Stimulated activated CD4-positive, alpha-beta T cell treated with anti-CD3 and anti-CD28 coated beads, Interleukin-2, amount 100 ng/mL, for 24 hours (primary cell): Measurements from ENCODE around the gene ELANE.
"Not testable (repeated sequence)": the region's sequence is repeated elsewhere in the genome, so short reads cannot be mapped to it uniquely, and the experiment has no call there.

Experiments used
- DNase-seq, 2 donors: peaks; one replicate each; pipeline ENCODE4 v3.0.0-alpha.2; 2020

Gene ELANE

DNA sequence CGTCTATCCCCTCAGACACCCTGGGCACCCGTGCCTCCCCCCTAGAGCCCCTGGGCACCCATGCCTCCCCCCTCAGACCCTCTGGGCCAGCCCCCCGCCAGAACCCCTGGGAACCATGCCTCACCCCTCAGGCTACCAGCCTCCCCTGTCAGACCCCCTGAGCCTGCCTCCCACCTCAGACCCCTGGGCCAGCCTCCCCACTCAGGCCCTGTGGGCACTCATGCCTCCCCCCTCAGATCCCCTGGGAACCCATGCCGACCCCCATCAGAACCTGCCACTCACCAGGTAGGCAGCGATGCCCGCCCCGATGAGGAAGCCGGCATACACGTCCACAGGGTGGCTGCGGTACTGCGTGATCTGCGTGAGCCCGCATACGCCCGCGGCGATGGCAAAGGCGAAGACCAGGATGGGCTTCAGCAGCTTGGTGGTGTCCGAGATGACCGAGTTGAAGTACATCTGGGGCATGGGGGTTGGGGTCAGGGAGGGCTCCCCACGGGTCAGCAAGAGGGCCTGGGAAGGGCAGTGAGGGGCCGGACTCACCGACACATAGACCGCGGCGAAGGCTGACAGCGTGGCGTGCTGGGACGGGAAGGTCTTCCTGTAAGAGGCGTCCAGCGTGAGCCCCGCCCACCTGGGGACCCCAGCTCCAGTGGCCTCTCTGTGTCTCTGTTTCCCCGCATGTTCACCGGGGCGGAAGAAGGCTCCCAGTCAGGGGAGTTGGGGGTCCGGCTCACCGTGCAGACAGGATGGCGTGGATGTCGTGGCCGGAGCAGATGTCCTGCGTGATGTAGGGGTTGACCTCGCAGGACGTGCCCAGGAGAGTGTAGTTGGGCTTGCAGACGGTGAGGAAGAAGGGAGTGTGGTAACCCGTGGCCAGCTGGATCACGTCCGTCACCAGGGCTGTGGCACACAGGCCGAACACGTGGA lies 37.7 kb upstream of the ELANE start:
- DNase-seq: peak in 1 of 2 donors; percentile 31

DNA sequence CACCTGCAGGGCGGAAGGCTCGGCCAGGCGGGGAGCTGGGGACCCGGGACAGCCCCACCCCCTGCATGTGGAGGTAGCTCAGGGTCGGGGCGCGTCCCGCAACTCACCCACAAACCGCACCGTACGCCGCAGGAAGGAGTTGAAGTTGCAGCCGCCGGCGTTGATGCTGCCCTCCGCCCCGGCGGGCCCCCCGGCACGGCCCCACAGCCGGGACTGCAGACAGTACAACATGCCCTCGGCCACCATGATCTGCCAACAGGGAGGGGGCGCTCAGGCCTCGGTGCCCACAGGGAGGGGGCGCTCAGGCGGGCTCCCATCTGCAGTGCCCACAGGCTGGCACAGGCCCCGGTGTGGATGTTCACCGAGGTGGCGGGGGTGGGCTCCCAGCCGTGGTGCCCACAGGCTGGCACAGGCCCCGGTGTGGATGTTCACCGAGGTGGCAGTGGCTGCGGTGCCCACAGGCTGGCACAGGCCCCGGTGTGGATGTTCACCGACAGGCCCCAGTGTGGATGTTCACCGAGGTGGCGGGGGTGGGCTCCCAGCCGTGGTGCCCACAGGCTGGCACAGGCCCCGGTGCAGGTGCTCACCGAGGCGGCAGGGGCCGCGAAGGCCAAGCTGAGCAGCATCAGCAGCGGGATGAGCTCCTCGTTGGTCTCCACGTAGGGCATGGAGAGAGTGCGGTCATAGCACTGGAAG lies 36.9 kb upstream of the ELANE start:
- no peak for DNase-seq

DNA sequence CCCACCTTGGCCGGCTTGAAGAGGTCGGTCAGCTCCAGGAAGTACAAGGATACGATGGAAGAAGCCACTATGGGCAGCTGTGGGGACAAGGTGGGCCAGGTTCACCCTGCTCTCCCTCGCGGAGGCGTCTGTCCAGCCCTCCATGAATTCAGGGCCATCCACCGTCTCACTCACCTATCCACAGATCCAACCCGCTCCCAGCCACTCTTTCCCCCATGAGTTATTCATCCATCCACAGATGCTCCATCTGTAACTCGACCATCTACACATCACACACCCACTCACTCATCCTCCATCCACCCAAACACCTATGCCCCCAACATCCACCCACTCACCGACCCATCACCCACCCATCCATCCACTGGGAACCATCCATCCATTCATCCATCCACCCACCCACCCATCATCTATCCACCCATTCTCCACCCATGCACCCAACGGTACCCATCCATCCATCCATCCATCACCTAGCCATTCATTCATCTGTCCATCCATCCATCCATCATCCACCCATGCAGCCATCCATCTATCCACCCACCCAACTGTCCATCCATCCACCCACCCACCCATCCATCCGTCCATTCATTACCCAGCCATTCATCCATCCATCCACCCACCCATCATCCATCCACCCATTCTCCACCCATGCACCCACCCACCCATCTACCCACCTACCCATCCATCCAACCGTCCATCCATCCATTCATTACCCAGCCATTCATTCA lies 36.2 kb upstream of the ELANE start:
- DNase-seq: no peak

DNA sequence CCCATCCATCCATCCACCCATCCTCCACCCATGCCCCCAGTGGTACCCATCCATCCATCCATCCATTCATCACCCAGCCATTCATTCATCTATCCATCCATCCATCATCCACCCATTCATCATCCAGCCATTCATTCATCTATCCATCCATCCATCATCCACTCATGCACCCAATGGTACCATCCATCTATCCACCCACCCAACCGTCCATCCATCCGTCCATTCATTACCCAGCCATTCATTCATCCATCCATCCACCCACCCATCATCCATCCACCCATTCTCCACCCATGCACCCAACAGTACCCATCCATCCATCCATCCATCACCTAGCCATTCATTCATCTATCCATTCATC lies 35.6 kb upstream of the ELANE start:
- DNase-seq: no peak

GRCh38 chr19:820212-820611 lies 31.9 kb upstream of the ELANE start:
- DNase-seq: not testable (repeated sequence)

DNA sequence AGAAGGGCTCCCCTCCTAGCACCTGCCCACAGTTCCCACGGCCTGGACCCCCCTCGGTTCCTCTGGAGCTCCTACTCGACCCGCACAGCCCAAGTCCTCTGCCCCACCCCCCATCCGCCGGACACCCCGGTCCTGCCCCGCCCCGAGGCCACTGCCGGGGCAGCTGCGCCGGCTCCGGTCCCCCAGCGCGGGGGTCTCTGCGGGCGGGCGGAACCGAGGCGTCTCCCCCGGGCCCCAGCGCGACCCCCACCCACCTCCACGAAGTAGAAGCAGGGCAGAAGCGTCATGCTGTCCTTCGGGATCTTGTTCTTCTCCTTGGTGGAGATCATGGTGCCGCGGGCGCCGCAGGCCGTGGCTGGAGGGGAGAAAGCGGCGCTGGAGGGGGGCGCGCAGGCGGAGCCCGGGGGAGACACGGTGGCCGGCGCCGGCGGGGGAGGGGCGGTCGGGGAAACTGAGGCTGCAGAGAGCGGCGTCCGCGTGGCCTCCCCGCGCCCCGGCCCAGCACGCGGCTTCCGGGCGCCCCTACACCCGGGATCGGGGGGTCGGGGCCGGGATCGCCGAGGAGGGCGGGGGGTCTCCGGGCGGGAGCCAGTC lies 30.8 kb upstream of the ELANE start:
- no peak for DNase-seq

DNA sequence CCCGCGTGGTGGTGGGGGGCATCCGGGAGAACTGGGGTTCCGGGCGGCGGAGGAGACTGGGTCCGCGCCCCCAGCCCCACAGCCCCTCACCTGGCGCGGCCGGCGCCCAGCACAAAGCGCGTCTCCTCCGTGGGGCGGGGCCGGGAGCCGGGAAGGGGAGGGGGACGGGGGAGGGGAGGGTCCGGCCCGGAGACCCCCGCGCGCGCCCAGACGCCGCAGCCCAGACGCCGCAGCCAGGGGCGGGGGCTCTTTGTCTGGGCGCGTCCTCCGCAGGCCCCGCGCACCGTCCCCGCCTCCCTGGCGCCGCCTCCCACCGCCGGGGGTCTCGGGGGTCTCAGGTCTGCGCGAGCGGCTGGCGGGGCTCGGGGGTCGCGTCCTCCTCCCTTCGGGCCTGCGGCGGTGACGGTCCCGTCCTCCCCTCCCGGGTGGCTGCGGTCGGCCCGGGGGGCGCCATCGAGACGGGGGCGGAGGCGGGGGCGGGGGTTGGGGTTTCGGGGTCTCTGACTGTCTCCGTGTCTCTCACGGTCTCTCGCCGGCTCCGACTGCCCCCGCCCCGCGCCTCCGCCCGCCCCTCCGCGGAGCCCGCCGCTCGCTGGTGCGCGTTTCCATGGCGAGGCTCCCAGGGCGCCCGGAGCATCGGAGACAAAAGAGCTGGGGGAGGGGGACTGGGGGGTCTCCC lies 30.1 kb upstream of the ELANE start, which contains the start of gene PLPPR3:
Gene PLPPR3 (minus strand): TSS at position 131 of the 679 bp plus-strand sequence. CDS start 396 bp downstream, outside the sequence.
- no peak for DNase-seq

DNA sequence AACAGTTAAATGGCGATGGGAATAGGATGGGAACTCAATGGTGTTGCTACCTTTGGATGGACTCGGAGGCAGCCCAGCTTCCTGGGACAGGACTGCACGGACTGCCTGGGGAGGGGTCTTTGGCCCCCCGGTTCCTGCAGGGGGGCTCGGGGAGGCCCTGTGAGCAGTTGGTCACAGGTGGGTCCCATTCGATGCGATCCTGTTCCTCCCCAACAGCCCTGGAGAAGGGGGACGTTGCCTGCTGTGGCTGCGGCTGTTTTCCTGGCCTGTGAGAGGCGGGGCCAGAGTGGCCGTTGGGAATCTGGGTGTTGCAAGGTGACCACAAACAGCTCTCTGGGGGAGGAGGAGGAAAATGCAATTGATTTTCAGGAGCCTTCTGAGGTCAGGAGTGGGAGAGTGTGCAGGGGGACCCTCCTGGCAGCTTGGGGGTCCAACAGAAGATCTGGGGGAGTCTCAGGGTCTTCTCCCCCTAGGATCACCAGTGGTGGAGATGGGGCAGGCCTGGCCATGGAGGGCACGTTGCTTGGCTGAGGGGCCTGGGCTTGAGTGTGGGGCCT lies 28.5 kb upstream of the ELANE start:
- no peak for DNase-seq

GRCh38 chr19:824885-825284 lies 27.2 kb upstream of the ELANE start:
- no peak for DNase-seq

GRCh38 chr19:825897-826644 lies 26.0 kb upstream of the ELANE start:
- DNase-seq: no peak

DNA sequence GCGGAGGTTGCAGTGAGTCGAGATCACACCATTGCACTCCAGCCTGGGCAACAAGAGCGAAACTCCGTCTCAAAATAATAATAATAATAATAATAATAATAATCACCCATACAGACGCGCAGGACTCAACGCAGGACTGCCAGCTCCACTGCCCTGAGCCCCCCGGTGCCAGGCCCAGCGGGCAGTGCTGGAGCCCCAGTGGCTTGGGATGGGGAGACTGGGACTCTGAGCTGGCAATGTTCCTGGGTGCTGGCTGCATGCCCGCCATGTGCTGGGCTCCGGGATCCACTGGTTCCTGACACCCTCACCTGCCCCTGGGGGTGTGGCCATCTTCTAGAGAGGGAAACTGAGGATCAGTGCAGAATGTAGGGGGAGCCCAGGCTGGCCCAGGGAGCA lies 24.8 kb upstream of the ELANE start:
- no peak for DNase-seq

GRCh38 chr19:827710-828321 lies 24.3 kb upstream of the ELANE start, which contains the start of gene AZU1:
TSS of gene AZU1 (plus strand) at chr19:827837. CDS start at chr19:827847, 10 bp downstream.
- no peak for DNase-seq

DNA sequence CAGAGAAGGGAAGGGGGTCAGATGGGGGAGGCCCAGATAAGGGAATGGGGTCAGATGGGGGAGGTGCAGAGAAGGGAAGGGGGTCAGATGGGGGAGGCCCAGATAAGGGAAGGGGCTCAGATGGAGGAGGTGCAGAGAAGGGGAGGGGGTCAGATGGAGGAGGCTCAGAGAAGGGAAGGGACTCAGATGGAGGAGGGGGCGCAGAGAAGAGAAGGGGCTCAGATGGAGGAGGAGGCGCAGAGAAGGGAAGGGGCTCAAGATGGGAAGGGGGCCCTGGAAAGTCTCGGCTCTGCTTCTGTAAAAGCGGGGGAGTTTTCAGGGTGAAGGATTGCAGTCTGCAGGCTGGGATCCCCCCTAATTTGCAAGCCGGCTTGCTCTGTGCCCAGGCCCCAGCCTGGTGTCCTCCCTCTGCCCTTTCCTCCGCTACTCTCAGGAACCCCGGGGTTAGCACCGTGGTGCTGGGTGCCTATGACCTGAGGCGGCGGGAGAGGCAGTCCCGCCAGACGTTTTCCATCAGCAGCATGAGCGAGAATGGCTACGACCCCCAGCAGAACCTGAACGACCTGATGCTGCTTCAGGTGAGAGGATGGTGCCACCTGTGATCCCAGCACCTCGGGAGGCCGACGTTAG lies 22.9 kb upstream of the ELANE start:
- DNase-seq: no peak

GRCh38 chr19:831407-832369 lies 20.4 kb upstream of the ELANE start:
- DNase-seq: no peak

DNA sequence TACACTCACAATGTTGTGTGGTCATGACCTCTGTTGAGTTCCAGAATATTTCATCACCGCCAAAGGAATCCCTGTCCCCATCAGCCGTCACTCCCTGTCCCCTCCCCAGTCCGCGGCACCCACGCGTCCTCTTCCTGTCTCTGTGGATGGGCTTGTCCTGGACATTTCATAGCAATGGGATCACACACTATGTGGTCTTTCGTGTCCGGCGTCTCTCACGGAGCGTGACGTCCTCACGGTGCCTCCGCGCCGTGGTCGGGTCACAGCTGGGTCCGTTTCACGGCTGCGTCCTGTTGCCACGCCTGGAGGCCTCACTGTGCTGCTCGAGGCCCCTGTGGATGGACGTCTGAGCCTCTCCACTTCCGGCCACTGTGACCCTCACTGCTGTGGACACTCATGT lies 17.9 kb upstream of the ELANE start:
- DNase-seq: no peak

GRCh38 chr19:835210-835810 lies 16.8 kb upstream of the ELANE start:
- DNase-seq: no peak

DNA sequence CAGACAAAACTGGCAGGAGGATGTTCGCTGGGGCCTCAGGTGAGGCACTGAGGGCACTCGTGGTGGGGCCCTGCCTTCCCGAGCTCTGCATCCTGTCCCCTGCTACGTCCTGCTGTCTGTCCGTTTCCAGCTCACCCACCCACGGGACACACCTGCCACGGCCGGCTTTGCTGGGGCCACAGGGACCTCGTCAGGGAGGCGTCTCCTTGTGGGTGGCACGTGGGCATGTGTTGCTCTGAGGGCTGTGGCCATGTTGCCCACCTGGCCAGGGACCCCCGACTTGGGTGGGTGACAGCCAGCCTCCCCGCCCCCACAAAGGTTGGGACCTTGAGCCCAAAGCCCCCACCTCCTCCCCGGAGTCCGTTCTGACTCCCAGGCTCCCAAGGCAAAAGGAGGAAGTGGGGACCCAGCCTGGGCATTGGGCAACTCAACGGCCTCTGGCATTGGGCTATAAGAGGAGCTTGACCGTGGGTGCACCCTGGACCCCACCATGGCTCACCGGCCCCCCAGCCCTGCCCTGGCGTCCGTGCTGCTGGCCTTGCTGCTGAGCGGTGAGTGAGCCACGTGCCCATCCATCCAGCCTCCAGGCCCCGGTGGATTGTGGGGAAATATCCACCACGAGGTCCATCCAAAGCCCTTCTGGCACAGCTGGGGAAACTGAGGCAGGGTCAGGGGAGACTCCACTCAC lies 11.4 kb upstream of the ELANE start, which contains the start of gene PRTN3:
Gene PRTN3 (plus strand): TSS at position 481 of the 688 bp plus-strand sequence. CDS start 10 bp downstream, at position 491.
- DNase-seq: no peak

GRCh38 chr19:842802-843179 lies 9.3 kb upstream of the ELANE start:
- DNase-seq: not testable (repeated sequence)
